ENCODE results near the gene CDKAL1. TPM values are rescaled to one million over a fixed set of nuclear protein-coding genes. Genes with fewer than 3 reads are reported as not detected.
"Not testable (repeated sequence)": the region's sequence is repeated elsewhere in the genome, so short reads cannot be mapped to it uniquely, and the experiment has no call there.

The CDKAL1 gene
- total RNA-seq, 1 donor from 2014 or later, result 9.1 TPM

DNA sequence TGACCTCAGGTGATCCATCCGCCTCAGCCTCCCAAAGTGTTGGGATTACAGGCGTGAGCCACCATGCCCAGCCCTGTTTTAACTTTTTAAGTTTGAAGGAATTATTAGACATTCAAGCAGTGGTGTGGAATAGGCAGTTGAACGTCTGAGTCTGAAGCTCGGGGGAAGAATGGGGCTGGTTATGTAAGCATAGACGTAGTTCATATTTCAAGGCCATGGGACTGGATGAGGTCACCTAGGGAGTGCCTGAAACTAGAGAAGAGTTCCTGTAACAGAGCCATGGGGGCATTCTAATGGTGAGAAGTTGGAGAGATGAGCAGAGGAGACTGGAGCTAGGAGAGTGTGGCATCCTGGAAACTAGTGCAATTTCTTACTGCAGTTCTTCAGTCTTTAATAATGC, 6.4 kb downstream of the CDKAL1 start:
- H3K36me3 ChIP-seq, result peaks cover 16% of the 10 kb centered on the region
- no peaks in the 10 kb centered on the region for H3K9me3 ChIP-seq (replicated peaks)
- DNase-seq, result no peak
- intact Hi-C loops (cut with micrococcal nuclease), result no loop called here
- peaks cover 14% of the 10 kb centered on the region for H3K4me1 ChIP-seq
- TF ChIP-seq, protein P1, sequence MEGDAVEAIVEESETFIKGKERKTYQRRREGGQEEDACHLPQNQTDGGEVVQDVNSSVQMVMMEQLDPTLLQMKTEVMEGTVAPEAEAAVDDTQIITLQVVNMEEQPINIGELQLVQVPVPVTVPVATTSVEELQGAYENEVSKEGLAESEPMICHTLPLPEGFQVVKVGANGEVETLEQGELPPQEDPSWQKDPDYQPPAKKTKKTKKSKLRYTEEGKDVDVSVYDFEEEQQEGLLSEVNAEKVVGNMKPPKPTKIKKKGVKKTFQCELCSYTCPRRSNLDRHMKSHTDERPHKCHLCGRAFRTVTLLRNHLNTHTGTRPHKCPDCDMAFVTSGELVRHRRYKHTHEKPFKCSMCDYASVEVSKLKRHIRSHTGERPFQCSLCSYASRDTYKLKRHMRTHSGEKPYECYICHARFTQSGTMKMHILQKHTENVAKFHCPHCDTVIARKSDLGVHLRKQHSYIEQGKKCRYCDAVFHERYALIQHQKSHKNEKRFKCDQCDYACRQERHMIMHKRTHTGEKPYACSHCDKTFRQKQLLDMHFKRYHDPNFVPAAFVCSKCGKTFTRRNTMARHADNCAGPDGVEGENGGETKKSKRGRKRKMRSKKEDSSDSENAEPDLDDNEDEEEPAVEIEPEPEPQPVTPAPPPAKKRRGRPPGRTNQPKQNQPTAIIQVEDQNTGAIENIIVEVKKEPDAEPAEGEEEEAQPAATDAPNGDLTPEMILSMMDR (IDR thresholded peaks at IDR 0.05; ENCODE audit: borderline replicate concordance), result no peak
- H3K4me3 ChIP-seq, result no peak overlapping the region
- no peaks in the 10 kb centered on the region for H3K27me3 ChIP-seq (ENCODE audit: low read depth)
- no peak overlapping the region for H3K27ac ChIP-seq (replicated peaks)

DNA sequence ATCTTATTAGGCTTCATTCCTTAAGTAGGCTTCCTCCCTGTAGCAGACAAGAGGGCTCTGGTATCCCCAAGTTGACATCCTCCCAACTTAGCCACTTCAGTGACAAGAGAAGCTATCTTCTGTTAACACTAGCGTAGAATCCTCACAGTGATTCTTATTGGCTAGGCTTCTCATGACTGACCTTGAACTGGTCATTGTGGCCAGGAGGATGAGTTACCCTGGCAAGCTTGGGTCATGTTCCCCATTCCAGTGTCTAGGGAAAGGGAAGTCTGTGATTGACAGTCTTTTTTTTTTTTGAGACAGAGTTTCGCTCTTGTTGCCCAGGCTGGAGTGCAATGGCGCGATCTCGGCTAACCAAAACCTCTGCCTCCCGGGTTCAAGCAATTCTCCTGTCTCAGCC, 7.1 kb downstream of the CDKAL1 start:
- Histone ChIP-seq H3K9me3 (replicated peaks) (no peaks in the 10 kb centered on the region), H3K36me3 (peaks cover 22% of the 10 kb centered on the region), H3K4me3 (no peak overlapping the region), H3K27me3 (ENCODE audit: low read depth) (no peaks in the 10 kb centered on the region), H3K27ac (replicated peaks) (no peak overlapping the region), H3K4me1 (peaks cover 8% of the 10 kb centered on the region)
- no peak for DNase-seq
- intact Hi-C loops (cut with micrococcal nuclease), result no loop called here
- TF ChIP-seq, protein P1 (IDR thresholded peaks at IDR 0.05; ENCODE audit: borderline replicate concordance), result no peak

DNA sequence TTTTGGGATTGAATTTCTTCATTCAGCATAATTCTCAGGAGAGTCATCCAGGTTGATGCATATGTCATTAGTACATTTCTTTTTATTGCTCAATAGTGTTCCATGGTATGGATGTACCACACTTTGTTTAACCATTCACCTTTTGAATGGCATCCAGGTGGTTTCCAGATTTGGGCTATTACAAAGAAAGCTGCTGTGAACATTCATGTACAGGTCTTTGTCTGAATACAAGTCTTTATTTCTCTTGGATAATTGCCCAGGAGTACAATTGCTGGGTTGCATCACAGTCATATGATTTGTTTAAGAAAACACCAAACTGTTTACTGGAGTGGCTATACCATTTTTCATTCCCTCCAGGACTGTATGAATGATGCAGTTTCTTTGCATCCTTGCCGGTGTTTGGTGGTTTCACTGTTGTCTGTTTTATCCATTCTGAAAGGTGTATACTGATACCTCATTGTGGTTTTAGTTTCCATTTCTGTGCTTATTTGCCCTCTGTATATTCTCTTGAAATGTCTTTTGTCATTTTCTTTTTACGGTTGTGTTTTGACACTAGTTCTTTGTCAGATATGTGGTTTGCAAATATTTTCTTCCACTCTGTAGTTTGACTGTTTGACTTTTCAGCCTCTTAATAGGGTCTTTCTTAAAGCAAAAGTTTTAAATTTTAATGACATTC, 8.8 kb downstream of the CDKAL1 start:
- peaks cover 8% of the 10 kb centered on the region for H3K4me1 ChIP-seq
- H3K36me3 ChIP-seq, result peaks cover 33% of the 10 kb centered on the region
- TF ChIP-seq, protein P1 (IDR thresholded peaks at IDR 0.05; ENCODE audit: borderline replicate concordance), result no peak
- H3K27ac ChIP-seq (replicated peaks), result no peak overlapping the region
- DNase-seq, result no peak
- H3K9me3 ChIP-seq (replicated peaks), result no peaks in the 10 kb centered on the region
- intact Hi-C loops (cut with micrococcal nuclease), result no loop called here
- H3K27me3 ChIP-seq (ENCODE audit: low read depth), result no peaks in the 10 kb centered on the region
- H3K4me3 ChIP-seq, result no peak overlapping the region

DNA sequence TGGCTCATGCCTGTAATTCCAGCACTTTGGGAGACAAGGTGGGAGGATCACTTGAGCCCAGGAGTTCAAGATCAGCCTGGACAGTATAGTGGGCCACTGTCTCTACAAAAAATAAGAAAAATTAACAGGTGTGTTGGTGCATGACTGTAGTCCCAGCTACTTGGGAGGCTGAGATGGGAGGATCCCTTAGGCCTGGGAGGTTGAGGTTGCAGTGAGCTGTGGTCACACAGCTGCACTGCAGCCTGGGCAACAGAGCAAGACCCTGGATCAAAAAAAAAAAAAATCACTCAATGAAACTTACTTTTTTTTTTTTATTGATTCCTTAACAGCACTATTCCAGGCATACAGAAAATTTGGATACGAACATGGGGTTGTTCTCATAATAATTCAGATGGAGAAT, 14.0 kb downstream of the CDKAL1 start:
- H3K9me3 ChIP-seq (replicated peaks), result no peaks in the 10 kb centered on the region
- no peak overlapping the region for H3K27ac ChIP-seq (replicated peaks)
- DNase-seq, result no peak
- peaks cover 65% of the 10 kb centered on the region for H3K36me3 ChIP-seq
- intact Hi-C loops (cut with micrococcal nuclease), result no loop called here
- TF ChIP-seq, protein P1 (IDR thresholded peaks at IDR 0.05; ENCODE audit: borderline replicate concordance), result no peak
- H3K4me3 ChIP-seq, result no peak overlapping the region
- H3K27me3 ChIP-seq (ENCODE audit: low read depth), result no peaks in the 10 kb centered on the region
- peaks cover under 1% of the 10 kb centered on the region for H3K4me1 ChIP-seq

DNA sequence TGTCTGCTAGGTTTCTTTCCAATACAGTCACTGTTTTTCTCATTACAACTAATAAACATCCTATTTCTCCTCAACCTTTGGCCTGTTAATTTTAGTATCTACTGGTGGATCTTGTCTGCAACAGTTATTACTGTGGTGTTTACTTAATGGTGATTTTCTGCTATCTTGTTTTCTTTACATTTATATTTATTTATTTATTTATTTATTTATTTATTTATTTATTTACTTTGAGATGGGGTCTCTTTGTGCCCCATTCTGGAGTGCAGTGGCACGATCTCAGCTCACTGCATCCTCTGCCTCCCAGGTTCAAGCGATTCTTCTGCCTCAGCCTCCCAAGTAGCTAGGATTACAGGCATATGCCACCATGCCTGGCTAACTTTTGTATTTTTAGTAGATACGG, 15.1 kb downstream of the CDKAL1 start:
- H3K27ac ChIP-seq (replicated peaks); H3K4me3 ChIP-seq; H3K9me3 ChIP-seq (replicated peaks); H3K4me1 ChIP-seq; H3K27me3 ChIP-seq (ENCODE audit: low read depth); DNase-seq; intact Hi-C loops (cut with micrococcal nuclease): not testable (repeated sequence)
- H3K36me3 ChIP-seq, result peaks cover 72% of the 10 kb centered on the region

DNA sequence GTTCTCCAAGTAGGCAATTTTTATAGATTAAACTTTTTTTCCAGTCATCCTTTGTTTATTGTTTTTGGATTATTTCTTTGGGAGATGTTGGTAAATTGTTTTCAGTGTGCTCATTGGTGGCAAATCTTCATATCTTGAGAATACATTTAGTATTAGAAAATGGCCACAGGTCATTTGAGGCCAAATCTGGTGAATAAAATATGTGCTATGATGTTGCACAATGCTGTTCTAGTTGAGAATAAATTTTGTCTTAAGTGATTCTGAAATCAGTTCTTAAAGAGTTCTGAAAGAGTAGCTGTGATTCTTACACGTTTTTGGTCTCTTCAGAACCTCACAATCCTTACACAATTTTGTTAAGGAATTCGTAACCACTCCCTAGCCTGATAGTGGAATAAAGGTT, 20.1 kb downstream of the CDKAL1 start:
- H3K36me3 ChIP-seq, result peaks cover 38% of the 10 kb centered on the region
- intact Hi-C loops (cut with micrococcal nuclease), result no loop called here

More for the DNA sequence above, 20.1 kb downstream of the CDKAL1 start:
- no peaks in the 10 kb centered on the region for H3K27me3 ChIP-seq (ENCODE audit: low read depth)
- H3K27ac ChIP-seq (replicated peaks), result no peak overlapping the region
- H3K9me3 ChIP-seq (replicated peaks), result no peaks in the 10 kb centered on the region
- H3K4me3 ChIP-seq, result no peak overlapping the region
- peaks cover 7% of the 10 kb centered on the region for H3K4me1 ChIP-seq
- no peak for DNase-seq
- TF ChIP-seq, protein P1 (IDR thresholded peaks at IDR 0.05; ENCODE audit: borderline replicate concordance), result no peak
